Measurements from ENCODE around the gene NWD2. TPM values are rescaled to one million over a fixed set of nuclear protein-coding genes. Genes with fewer than 3 reads are reported as not detected.

Gene NWD2
- polyA plus RNA-seq, 2 of the 4 experiments (the other 2 are of a cell fraction) = not detected

DNA sequence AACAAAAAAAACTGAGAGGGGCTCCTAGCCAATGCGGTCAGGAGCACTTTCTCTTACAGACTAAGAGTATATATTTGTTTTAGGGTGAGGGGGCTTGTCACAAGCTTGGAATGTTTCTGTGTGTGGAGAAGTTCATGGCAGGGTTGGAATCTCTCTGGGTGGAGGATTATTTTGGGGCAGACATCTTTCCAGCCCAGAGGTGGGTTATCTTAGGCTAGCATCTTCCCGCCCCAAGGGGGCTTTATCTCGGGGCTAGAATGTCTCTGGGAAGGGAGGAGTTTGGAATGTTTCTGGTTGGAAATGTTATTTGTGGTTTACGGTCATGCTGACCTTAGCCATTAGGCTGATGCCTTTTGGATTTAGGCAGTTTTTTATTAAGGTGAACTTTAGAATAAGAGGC lies 236.0 kb downstream of the NWD2 start:
- Histone ChIP-seq H3K4me1 (no peaks in the 10 kb centered on the region), H3K4me3 (no peak overlapping the region), H3K9me3 (no peaks in the 10 kb centered on the region; the same call in 2 of the 3 replicates), H3K27ac (no peak overlapping the region), H3K4me2 (no peak overlapping the region)
- FAIRE-seq (no peak), DNase-seq (ENCODE audit: low read depth in 1 of 2, low spot score in 1 of 2) (no peak), ATAC-seq (no peak)
- ChIA-PET POLR2A (no interaction called here), CTCF (no interaction called here)
- 6% methylated on average over 3 of the region's 4 CpGs for WGBS (ENCODE audit: missing lambda C conversion rate)
- TF ChIP-seq SREBF2 (IDR thresholded peaks at IDR 0.05) (no peak), HOXB5 (CRISPR knock-in tag; IDR thresholded peaks at IDR 0.05) (no peak), NR3C1 (IDR thresholded peaks at IDR 0.05) (no peak), ESRRA (IDR thresholded peaks at IDR 0.05; ENCODE audit: borderline replicate concordance, low read length) (no peak), PHF8 (IDR thresholded peaks at IDR 0.05; ENCODE audit: borderline replicate concordance, low read depth) (no peak), CBX8 (IDR thresholded peaks at IDR 0.05) (no peak), EHMT2 (IDR thresholded peaks at IDR 0.05; ENCODE audit: low read depth) (no peak), BHLHE40 (IDR thresholded peaks at IDR 0.05; ENCODE audit: low read depth, low read length) (no peak), JUN (IDR thresholded peaks at IDR 0.05) (no peak), JUNB (IDR thresholded peaks at IDR 0.05) (no peak), ZC3H11A (IDR thresholded peaks at IDR 0.05) (no peak), CBX2 (IDR thresholded peaks at IDR 0.05; ENCODE audit: borderline replicate concordance, low read depth) (no peak), CHD4 (IDR thresholded peaks at IDR 0.05; ENCODE audit: borderline replicate concordance) (no peak), KDM1A (IDR thresholded peaks at IDR 0.05; ENCODE audit: low read depth) (no peak), ZFP36 (IDR thresholded peaks at IDR 0.05; ENCODE audit: borderline replicate concordance, partially characterized antibody) (no peak), FOSB (CRISPR knock-in tag; IDR thresholded peaks at IDR 0.05) (no peak)
- TF ChIP-seq, protein P1, sequence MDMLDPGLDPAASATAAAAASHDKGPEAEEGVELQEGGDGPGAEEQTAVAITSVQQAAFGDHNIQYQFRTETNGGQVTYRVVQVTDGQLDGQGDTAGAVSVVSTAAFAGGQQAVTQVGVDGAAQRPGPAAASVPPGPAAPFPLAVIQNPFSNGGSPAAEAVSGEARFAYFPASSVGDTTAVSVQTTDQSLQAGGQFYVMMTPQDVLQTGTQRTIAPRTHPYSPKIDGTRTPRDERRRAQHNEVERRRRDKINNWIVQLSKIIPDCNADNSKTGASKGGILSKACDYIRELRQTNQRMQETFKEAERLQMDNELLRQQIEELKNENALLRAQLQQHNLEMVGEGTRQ (IDR thresholded peaks at IDR 0.05) = no peak
- TF ChIP-seq, protein P2, sequence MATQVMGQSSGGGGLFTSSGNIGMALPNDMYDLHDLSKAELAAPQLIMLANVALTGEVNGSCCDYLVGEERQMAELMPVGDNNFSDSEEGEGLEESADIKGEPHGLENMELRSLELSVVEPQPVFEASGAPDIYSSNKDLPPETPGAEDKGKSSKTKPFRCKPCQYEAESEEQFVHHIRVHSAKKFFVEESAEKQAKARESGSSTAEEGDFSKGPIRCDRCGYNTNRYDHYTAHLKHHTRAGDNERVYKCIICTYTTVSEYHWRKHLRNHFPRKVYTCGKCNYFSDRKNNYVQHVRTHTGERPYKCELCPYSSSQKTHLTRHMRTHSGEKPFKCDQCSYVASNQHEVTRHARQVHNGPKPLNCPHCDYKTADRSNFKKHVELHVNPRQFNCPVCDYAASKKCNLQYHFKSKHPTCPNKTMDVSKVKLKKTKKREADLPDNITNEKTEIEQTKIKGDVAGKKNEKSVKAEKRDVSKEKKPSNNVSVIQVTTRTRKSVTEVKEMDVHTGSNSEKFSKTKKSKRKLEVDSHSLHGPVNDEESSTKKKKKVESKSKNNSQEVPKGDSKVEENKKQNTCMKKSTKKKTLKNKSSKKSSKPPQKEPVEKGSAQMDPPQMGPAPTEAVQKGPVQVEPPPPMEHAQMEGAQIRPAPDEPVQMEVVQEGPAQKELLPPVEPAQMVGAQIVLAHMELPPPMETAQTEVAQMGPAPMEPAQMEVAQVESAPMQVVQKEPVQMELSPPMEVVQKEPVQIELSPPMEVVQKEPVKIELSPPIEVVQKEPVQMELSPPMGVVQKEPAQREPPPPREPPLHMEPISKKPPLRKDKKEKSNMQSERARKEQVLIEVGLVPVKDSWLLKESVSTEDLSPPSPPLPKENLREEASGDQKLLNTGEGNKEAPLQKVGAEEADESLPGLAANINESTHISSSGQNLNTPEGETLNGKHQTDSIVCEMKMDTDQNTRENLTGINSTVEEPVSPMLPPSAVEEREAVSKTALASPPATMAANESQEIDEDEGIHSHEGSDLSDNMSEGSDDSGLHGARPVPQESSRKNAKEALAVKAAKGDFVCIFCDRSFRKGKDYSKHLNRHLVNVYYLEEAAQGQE (IDR thresholded peaks at IDR 0.05) = no peak
- TF ChIP-seq, protein P3, sequence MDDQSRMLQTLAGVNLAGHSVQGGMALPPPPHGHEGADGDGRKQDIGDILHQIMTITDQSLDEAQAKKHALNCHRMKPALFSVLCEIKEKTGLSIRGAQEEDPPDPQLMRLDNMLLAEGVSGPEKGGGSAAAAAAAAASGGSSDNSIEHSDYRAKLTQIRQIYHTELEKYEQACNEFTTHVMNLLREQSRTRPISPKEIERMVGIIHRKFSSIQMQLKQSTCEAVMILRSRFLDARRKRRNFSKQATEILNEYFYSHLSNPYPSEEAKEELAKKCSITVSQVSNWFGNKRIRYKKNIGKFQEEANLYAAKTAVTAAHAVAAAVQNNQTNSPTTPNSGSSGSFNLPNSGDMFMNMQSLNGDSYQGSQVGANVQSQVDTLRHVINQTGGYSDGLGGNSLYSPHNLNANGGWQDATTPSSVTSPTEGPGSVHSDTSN (IDR thresholded peaks at IDR 0.05) = no peak

DNA sequence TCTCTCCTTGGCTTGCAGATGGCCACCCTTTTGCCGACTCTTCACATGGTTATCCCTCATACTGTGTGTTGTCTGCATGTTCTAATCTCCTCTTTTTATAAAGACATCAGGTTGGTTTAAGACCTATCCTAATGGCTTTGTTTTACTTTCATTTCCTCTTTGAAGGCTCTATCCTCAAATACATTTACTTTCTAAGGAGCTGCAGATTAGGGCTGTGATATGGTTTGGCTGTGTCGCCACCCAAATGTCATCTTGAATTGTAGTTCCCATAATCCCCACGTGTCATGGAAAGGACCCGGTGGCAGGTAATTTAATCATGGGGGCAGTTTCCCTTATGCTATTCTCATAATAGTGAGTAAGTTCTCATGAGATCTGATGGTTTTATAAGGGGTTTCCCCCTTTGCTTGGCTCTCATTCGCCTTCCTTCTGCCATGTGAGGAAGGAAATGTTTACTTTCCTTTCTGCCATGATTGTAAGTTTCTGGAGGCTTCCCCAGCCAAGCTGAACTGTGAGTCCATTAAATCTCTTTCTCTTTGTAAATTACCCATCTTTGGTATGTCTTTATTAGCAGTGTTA lies 237.1 kb downstream of the NWD2 start:
- no peak overlapping the region for H3K4me2 ChIP-seq
- H3K9me3 ChIP-seq = no peaks in the 10 kb centered on the region; the same call in 2 of the 3 replicates
- DNase-seq (ENCODE audit: low read depth in 1 of 2, low spot score in 1 of 2) (no peak), FAIRE-seq (no peak), ATAC-seq (no peak)
- H3K4me3 ChIP-seq = no peak overlapping the region
- POLR2A ChIA-PET = no interaction called here
- CTCF ChIA-PET = no interaction called here
- H3K27ac ChIP-seq = no peak overlapping the region
- TF ChIP-seq, protein P4, sequence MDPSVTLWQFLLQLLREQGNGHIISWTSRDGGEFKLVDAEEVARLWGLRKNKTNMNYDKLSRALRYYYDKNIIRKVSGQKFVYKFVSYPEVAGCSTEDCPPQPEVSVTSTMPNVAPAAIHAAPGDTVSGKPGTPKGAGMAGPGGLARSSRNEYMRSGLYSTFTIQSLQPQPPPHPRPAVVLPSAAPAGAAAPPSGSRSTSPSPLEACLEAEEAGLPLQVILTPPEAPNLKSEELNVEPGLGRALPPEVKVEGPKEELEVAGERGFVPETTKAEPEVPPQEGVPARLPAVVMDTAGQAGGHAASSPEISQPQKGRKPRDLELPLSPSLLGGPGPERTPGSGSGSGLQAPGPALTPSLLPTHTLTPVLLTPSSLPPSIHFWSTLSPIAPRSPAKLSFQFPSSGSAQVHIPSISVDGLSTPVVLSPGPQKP (IDR thresholded peaks at IDR 0.05; ENCODE audit: low read depth, low read length) = no peak
- no peak for TF ChIP-seq TFCP2L1 (CRISPR knock-in tag; IDR thresholded peaks at IDR 0.05)
- TF ChIP-seq HEYL (CRISPR knock-in tag; IDR thresholded peaks at IDR 0.05) = no peak
- TF ChIP-seq POLR2A (IDR thresholded peaks at IDR 0.05; ENCODE audit: low read length) = no peak
- TF ChIP-seq, protein P5, sequence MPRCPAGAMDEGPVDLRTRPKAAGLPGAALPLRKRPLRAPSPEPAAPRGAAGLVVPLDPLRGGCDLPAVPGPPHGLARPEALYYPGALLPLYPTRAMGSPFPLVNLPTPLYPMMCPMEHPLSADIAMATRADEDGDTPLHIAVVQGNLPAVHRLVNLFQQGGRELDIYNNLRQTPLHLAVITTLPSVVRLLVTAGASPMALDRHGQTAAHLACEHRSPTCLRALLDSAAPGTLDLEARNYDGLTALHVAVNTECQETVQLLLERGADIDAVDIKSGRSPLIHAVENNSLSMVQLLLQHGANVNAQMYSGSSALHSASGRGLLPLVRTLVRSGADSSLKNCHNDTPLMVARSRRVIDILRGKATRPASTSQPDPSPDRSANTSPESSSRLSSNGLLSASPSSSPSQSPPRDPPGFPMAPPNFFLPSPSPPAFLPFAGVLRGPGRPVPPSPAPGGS (IDR thresholded peaks at IDR 0.05) = no peak
- TF ChIP-seq MYC (IDR thresholded peaks at IDR 0.05; ENCODE audit: borderline replicate concordance, low read length) = no peak
- TF ChIP-seq NR3C1 (IDR thresholded peaks at IDR 0.05) = no peak
- TF ChIP-seq, protein P3 (IDR thresholded peaks at IDR 0.05) = no peak
- TF ChIP-seq KDM1A (IDR thresholded peaks at IDR 0.05; ENCODE audit: low read depth) = no peak
- no peak for TF ChIP-seq KDM5A (IDR thresholded peaks at IDR 0.05)
- no peak for TF ChIP-seq HOXB13 (CRISPR knock-in tag; IDR thresholded peaks at IDR 0.05; ENCODE audit: low read depth)
- no peak for TF ChIP-seq ZSCAN20 (CRISPR knock-in tag; IDR thresholded peaks at IDR 0.05)
- H3K4me1 ChIP-seq = no peaks in the 10 kb centered on the region
- WGBS (ENCODE audit: missing lambda C conversion rate) = 39% methylated on average over 5 of the region's 5 CpGs

All from A549 (cell line).